Pancreas (tissue), 10 donors: ENCODE results near the gene LEKR1. TPM values are rescaled to one million over a fixed set of nuclear protein-coding genes. Genes with fewer than 3 reads are reported as not detected.
A peak's percentile ranks its signal among the peaks of the same experiment; 100 is the strongest.
"Not testable (repeated sequence)": the region's sequence is repeated elsewhere in the genome, so short reads cannot be mapped to it uniquely, and the experiment has no call there.

Experiments
- ATAC-seq, 4 donors: fragments of 200-7000 bp; cut with Tn5 transposase; one replicate each; pipeline versions ENCODE4 v1.8.0 to v1.9.1; 2020; ENCODE audit warnings: mild to moderate bottlenecking in 4 of 4, moderate library complexity in 4 of 4
- DNase-seq, 6 donors: peaks; one replicate each; pipeline ENCODE4 v3.0.0-alpha.2; 2020
- FAIRE-seq: peaks from 2 replicates; lab custom pipeline; 2012; peaks lifted over from hg19 to GRCh38; lab: Jason Lieb, UNC
- H3K27ac ChIP-seq, 4 donors: fragments of 200-600 bp; sonication (generic); 1 replicate in 3 of 4; 2 replicates in 1 of 4; pipeline versions ENCODE4 v1.5.0 to v1.8.0; 2020
- H3K27me3 ChIP-seq, 4 donors: fragments of 200-600 bp; one replicate each; pipeline ENCODE4 v1.8.0; 2021
- H3K36me3 ChIP-seq, 3 donors: fragments of 200-600 bp; sonication (generic) in 1 of 3; one replicate each; pipeline versions ENCODE4 v1.5.0 to v1.8.0; 2020 to 2021
- H3K4me1 ChIP-seq, 3 donors: fragments of 200-600 bp; one replicate each; pipeline ENCODE4 v1.8.0; 2021
- H3K4me3 ChIP-seq, 4 donors: fragments of 200-600 bp; sonication (generic) in 2 of 4; one replicate each; pipeline versions ENCODE4 v1.5.0 to v1.8.0; 2020 to 2021
- H3K9me3 ChIP-seq, 4 donors: fragments of 200-600 bp; one replicate each; pipeline ENCODE4 v1.8.0; 2021
- CTCF ChIP-seq, 4 donors: fragments of 200-600 bp; sonication (generic) in 3 of 4; IDR thresholded peaks; one replicate each; pipeline versions ENCODE4 v1.5.0 to v1.8.0; 2021; ENCODE audit warnings: antibody characterized with exemption in 4 of 4
- WGBS, 2 donors: extraction: QIAGEN DNeasy Blood & Tissue Kit; methylation state at CpG; one replicate each; pipeline ENCODE4 v1.1.7; 2013; 5-methylcytosine and 5-hydroxymethylcytosine counted together
- intact Hi-C, 3 donors: fragments of 100-400 bp; cut with DNase I; formaldehyde crosslinking; loops; one replicate each; pipeline versions ENCODE4 v1.11.1 to v1.14.2; 2022
- polyA plus RNA-seq, 2 donors: library from polyadenylated mRNA; stranded (reverse); fragments of 200-250 nt; gene quantifications; one replicate each; pipeline ENCODE4 v1.2.3, GENCODE V29; 2013
- total RNA-seq, 6 donors: library from RNA; stranded (reverse); fragmentation: NEBNext Ultra II Directional in 4 of 6; extraction: Animal tissue kit (Norgen Biotek cat#: 25700) in 4 of 6; gene quantifications; one replicate each; pipeline versions ENCODE4 v1.2.1 to v1.2.4, GENCODE V29; 2021 to 2023
- donor health status: healthy with polysubstance abuse.
- donor health status: DM: no; HTN: no; CAD: no; lungs with moderate emphysema.
- donor health status: DM: no; HTN: no; CAD: no.
- donor health status: control.
- donor health status: control.
- donor health status: Bipolar disorder and iron deficiency.
- donor health status: DM: yes; HTN: yes; CAD: no.
- donor health status: DM: no; HTN: no; CAD: no.
- donor health status: DM: no; HTN: no; CAD: no.
- donor health status: DM: yes; HTN: yes; CAD: no.

The LEKR1 gene
- total and polyA plus RNA-seq, 8 donors = 0.88 to 2.8 (median 2.0) TPM

GRCh38 chr3:156793851-156794250, 32.3 kb upstream of the LEKR1 start:
- FAIRE-seq = no peak
- H3K27ac ChIP-seq = no peak overlapping the region
- no peaks in the 10 kb centered on the region for H3K36me3 ChIP-seq
- no peaks in the 10 kb centered on the region for H3K9me3 ChIP-seq
- H3K4me1 ChIP-seq = peaks cover 0 to under 1% (median under 1%) of the 10 kb centered on the region in 3 donors
- DNase-seq = no peak
- no peak overlapping the region for H3K4me3 ChIP-seq
- WGBS, 2 donors = 74 to 80% methylated on average over 2 of the region's 2 CpGs
- H3K27me3 ChIP-seq = no peaks in the 10 kb centered on the region
- TF ChIP-seq CTCF (IDR thresholded peaks at IDR 0.05) = no peak
- no peak for ATAC-seq
- intact Hi-C loops = no loop called here

- TF ChIP-seq CTCF (IDR thresholded peaks at IDR 0.05) = no peak
- H3K4me1 ChIP-seq = no peaks in the 10 kb centered on the region
- H3K9me3 ChIP-seq = peaks cover 0 to 3% (median 0%) of the 10 kb centered on the region in 4 donors
- no peak overlapping the region for H3K4me3 ChIP-seq
- no peaks in the 10 kb centered on the region for H3K36me3 ChIP-seq
- DNase-seq (no peak), ATAC-seq (peak in 1 of 4 donors; percentile 24), FAIRE-seq (no peak)
- intact Hi-C loops = no loop called here
- no peak overlapping the region for H3K27ac ChIP-seq
- no peaks in the 10 kb centered on the region for H3K27me3 ChIP-seq
These were observed 30.2 kb upstream of the LEKR1 start for GRCh38 chr3:156795890-156796481.

GRCh38 chr3:156797368-156797767, 28.8 kb upstream of the LEKR1 start:
- intact Hi-C loops = no loop called here
- Histone ChIP-seq H3K36me3 (no peaks in the 10 kb centered on the region), H3K4me3 (no peak overlapping the region), H3K27me3 (no peaks in the 10 kb centered on the region), H3K27ac (no peak overlapping the region), H3K4me1 (no peaks in the 10 kb centered on the region), H3K9me3 (peaks cover 0 to 3% (median 0%) of the 10 kb centered on the region in 4 donors)
- ATAC-seq (no peak), DNase-seq (no peak), FAIRE-seq (no peak)
- TF ChIP-seq CTCF (IDR thresholded peaks at IDR 0.05) = no peak
- WGBS, 2 donors = 76 to 81% methylated on average over 1 of the region's 1 CpG

- H3K27me3 ChIP-seq, H3K27ac ChIP-seq, ATAC-seq, FAIRE-seq, intact Hi-C loops, DNase-seq, H3K36me3 ChIP-seq, H3K4me1 ChIP-seq, H3K9me3 ChIP-seq, H3K4me3 ChIP-seq: not testable (repeated sequence)
- WGBS, 2 donors = 95 to 96% methylated on average over 4 of the region's 4 CpGs
These were observed 25.9 kb upstream of the LEKR1 start for GRCh38 chr3:156800287-156800686.

GRCh38 chr3:156801746-156802145, 24.4 kb upstream of the LEKR1 start:
- intact Hi-C loops = no loop called here
- FAIRE-seq (no peak), ATAC-seq (no peak), DNase-seq (no peak)
- H3K36me3 ChIP-seq = no peaks in the 10 kb centered on the region
- TF ChIP-seq CTCF (IDR thresholded peaks at IDR 0.05) = no peak
- no peak overlapping the region for H3K4me3 ChIP-seq
- H3K4me1 ChIP-seq = no peaks in the 10 kb centered on the region
- peaks cover 0 to 3% (median 0%) of the 10 kb centered on the region in 4 donors for H3K9me3 ChIP-seq
- no peak overlapping the region for H3K27ac ChIP-seq
- no peaks in the 10 kb centered on the region for H3K27me3 ChIP-seq
- WGBS, 2 donors = 96 to 97% methylated on average over 2 of the region's 2 CpGs
